Right atrium auricular region (tissue), 2 donors: Measurements from ENCODE around the gene SDF2. TPM values are rescaled to one million over a fixed set of nuclear protein-coding genes. Genes with fewer than 3 reads are reported as not detected.
"Not testable (repeated sequence)": the region's sequence is repeated elsewhere in the genome, so short reads cannot be mapped to it uniquely, and the experiment has no call there.

ENCODE experiments used
- DNase-seq: peaks from one replicate; pipeline ENCODE4 v3.0.0-alpha.2; 2019; ENCODE audit warnings: low spot score
- H3K27ac ChIP-seq, 2 donors: fragments of 200-600 bp; sonication (generic); 1 replicate in 1 of 2; 2 replicates in 1 of 2; pipeline ENCODE4 v1.5.1; 2016 to 2019
- H3K27me3 ChIP-seq, 2 donors: fragments of 200-600 bp; sonication (generic); one replicate each; pipeline versions ENCODE4 v1.5.1 to v1.6.0; 2017 to 2019
- H3K36me3 ChIP-seq: fragments of 200-600 bp; sonication (generic); one replicate; pipeline ENCODE4 v1.5.1; 2016
- H3K4me1 ChIP-seq, 2 donors: fragments of 200-600 bp; sonication (generic); one replicate each; pipeline versions ENCODE4 v1.5.1 to v1.6.0; 2017 to 2019
- H3K4me3 ChIP-seq, 2 donors: fragments of 200-600 bp; sonication (generic); 1 replicate in 1 of 2; 2 replicates in 1 of 2; pipeline ENCODE4 v1.5.1; 2017 to 2019; ENCODE audit warnings: mild to moderate bottlenecking in 1 of 2, moderate library complexity in 1 of 2
- H3K9me3 ChIP-seq, 2 donors: fragments of 200-600 bp; sonication (generic); one replicate each; pipeline ENCODE4 v1.5.1; 2019
- total RNA-seq, 2 donors: library from RNA; depleted of rRNA; stranded (reverse); fragments of >200 nt; gene quantifications; one replicate each; pipeline ENCODE4 v1.1.0, GENCODE V29; 2016
- TF ChIP-seq, protein P1 (sequence below), 2 donors: fragments of 200-600 bp; sonication (generic); IDR thresholded peaks; one replicate each; pipeline ENCODE4 v1.5.1; 2019; ENCODE audit warnings: antibody characterized with exemption in 2 of 2

SDF2 gene
- total RNA-seq, 2 donors from 2014 or later = 23.0 to 32.5 TPM

DNA sequence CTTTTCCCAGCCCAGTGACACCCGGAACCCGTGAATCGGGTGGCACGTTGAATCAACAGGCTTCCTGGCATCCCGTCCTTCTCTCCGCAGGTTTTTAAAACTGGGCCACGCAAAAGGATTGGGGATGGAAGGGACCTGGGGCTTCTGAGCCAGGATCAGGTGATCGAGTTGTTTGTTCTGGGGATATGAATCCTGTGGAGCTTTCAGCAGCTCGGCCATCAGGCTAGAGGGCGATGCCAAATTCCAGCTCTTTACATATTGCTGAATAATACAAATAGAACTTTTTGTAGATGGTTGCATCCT lies 772 bp upstream of the SDF2 start:
- no peaks in the 10 kb centered on the region for H3K27me3 ChIP-seq
- H3K4me1 ChIP-seq = peaks cover 0 to 34% of the 10 kb centered on the region in 2 donors
- H3K9me3 ChIP-seq = no peaks in the 10 kb centered on the region
- peak overlapping the region; percentile 94 to 98 for H3K27ac ChIP-seq
- peak overlapping the region; percentile 88 to 91 for H3K4me3 ChIP-seq
- TF ChIP-seq, protein P1, sequence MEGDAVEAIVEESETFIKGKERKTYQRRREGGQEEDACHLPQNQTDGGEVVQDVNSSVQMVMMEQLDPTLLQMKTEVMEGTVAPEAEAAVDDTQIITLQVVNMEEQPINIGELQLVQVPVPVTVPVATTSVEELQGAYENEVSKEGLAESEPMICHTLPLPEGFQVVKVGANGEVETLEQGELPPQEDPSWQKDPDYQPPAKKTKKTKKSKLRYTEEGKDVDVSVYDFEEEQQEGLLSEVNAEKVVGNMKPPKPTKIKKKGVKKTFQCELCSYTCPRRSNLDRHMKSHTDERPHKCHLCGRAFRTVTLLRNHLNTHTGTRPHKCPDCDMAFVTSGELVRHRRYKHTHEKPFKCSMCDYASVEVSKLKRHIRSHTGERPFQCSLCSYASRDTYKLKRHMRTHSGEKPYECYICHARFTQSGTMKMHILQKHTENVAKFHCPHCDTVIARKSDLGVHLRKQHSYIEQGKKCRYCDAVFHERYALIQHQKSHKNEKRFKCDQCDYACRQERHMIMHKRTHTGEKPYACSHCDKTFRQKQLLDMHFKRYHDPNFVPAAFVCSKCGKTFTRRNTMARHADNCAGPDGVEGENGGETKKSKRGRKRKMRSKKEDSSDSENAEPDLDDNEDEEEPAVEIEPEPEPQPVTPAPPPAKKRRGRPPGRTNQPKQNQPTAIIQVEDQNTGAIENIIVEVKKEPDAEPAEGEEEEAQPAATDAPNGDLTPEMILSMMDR (IDR thresholded peaks at IDR 0.05) = no peak
- peaks cover 20% of the 10 kb centered on the region for H3K36me3 ChIP-seq
- no peak for DNase-seq

DNA sequence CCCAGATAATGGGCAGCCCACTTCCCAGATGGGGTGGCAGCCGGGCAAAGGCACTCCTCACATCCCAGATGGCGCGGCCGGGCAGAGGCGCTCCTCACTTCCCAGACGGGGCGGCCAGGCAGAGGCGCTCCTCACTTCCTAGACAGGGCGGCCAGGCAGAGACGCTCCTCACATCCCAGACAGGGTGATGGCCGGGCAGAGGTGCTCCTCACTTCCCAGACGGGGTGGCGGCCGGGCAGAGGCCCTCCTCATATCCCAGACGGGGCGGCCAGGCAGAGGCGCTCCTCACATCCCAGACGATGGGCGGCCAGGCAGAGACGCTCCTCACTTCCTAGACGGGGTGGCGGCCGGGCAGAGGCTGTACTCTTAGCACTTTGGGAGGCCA lies 2.2 kb downstream of the SDF2 start:
- not testable (repeated sequence) for H3K27ac ChIP-seq, H3K27me3 ChIP-seq, DNase-seq, H3K4me3 ChIP-seq, H3K9me3 ChIP-seq
- peaks cover 0 to 32% of the 10 kb centered on the region in 2 donors for H3K4me1 ChIP-seq
- H3K36me3 ChIP-seq = peaks cover 20% of the 10 kb centered on the region

DNA sequence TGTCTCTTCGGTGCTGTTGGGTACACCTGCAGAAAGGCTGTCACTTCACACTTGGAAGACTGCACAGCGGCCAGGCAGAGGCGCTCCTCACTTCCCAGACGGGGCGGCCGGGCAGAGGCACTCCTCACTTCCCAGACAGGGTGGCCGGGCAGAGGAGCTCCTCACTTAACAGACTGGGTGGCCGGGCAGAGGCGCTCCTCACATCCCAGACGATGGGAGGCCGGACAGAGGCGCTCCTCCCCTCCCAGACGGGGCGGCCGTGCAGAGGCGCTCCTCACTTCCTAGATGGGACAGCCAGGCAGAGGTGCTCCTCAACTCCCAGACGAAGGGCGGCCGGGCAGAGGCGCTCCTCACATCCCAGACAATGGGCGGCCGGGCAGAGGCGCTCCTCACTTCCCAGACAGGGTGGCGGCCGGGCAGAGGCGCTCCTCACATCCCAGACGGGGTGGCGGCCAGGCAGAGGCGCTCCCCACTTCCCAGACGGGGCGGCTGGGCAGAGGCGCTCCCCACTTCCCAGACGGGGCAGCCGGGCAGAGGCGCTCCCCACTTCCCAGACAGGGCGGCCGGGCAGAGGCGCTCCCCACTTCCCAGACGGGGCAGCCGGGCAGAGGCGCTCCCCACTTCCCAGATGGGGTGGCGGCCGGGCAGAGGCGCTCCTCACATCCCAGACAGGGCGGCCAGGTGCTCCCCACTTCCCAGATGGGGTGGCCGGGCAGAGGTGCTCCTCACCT lies 2.8 kb downstream of the SDF2 start:
- peaks cover 0 to 27% of the 10 kb centered on the region in 2 donors for H3K4me1 ChIP-seq
- H3K36me3 ChIP-seq = peaks cover 20% of the 10 kb centered on the region
- H3K9me3 ChIP-seq, H3K4me3 ChIP-seq, DNase-seq, H3K27me3 ChIP-seq, H3K27ac ChIP-seq: not testable (repeated sequence)

DNA sequence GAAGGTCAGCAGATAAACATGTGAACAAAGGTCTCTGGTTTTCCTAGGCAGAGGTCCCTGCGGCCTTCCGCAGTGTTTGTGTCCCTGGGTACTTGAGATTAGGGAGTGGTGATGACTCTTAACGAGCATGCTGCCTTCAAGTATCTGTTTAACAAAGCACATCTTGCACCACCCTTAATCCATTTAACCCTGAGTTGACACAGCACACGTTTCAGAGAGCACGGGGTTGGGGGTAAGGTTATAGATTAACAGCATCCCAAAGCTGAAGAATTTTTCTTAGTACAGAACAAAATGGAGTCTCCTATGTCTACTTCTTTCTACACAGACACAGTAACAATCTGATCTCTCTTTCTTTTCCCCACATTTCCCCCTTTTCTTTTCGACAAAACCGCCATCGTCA lies 3.4 kb downstream of the SDF2 start:
- not testable (repeated sequence) for H3K27ac ChIP-seq, H3K4me3 ChIP-seq, H3K27me3 ChIP-seq, DNase-seq, H3K9me3 ChIP-seq
- Histone ChIP-seq H3K4me1 (peaks cover 0 to 22% of the 10 kb centered on the region in 2 donors), H3K36me3 (peaks cover 20% of the 10 kb centered on the region)

DNA sequence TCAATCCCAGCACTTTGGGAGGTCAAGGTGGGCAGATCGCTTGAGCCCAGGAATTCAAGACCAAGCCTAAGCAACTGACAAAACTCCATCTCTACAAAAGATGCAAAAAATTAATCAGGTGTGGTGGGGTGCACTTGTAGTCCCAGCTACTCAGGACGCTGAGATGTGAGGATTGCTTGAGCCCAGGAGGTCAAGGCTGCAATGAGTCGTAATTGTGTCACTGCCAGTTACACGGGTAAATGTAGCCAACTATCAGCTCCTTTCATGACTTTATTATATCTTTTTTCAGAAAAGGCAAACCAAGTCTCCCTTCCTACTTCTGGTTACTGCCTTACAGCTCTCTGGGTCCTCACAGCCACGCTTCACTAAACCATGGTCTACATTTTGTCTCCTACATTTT lies 4.0 kb downstream of the SDF2 start:
- Histone ChIP-seq H3K9me3 (no peaks in the 10 kb centered on the region), H3K27me3 (no peaks in the 10 kb centered on the region), H3K27ac (no peak overlapping the region), H3K4me3 (no peak overlapping the region), H3K36me3 (peaks cover 20% of the 10 kb centered on the region), H3K4me1 (peaks cover 0 to 16% of the 10 kb centered on the region in 2 donors)
- TF ChIP-seq, protein P1 (IDR thresholded peaks at IDR 0.05) = no peak
- DNase-seq = no peak

DNA sequence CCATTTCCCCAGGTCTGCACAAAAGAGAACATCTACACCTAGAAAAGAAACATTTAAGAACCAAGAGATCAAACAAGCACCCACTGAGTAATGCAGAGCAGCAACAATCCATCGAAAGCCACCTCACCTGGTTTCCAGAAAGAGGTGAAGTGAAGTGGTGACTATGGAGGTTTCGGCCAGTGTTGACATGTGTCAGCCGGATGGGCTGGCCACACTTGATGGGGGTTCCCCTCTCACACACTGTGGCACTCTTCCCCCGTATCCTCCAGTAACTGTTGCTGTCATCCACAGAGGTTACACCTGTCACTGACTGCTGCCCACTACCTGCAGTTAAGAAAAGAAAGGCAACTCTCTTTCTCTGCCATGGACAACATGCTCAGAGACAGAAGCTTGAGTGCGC lies 6.5 kb downstream of the SDF2 start:
- Histone ChIP-seq H3K36me3 (peaks cover 40% of the 10 kb centered on the region), H3K9me3 (no peaks in the 10 kb centered on the region), H3K4me3 (no peak overlapping the region), H3K27ac (no peak overlapping the region), H3K4me1 (peaks cover 0 to 2% of the 10 kb centered on the region in 2 donors), H3K27me3 (no peaks in the 10 kb centered on the region)
- TF ChIP-seq, protein P1 (IDR thresholded peaks at IDR 0.05) = no peak
- no peak for DNase-seq

DNA sequence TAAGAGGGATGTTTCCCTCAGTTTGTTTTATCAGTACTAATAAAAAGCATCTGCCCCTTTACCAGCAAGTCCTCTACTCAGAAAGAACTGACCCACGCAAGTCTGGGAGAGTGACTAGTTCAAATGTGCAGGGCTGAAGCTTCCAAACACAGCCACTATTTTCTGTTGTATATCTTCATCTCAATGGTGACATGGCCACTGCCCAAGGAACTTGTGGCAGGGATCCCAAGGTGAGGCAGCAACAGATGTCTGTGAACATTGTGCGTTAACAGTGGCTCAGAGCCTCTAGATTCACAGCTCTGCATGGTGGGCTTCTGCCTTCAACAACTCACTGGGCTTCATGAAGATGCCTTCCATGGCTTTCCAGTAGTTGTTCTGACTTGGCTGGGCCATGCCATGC lies 13.0 kb downstream of the SDF2 start:
- no peak for DNase-seq
- no peak overlapping the region for H3K4me3 ChIP-seq
- no peaks in the 10 kb centered on the region for H3K9me3 ChIP-seq
- TF ChIP-seq, protein P1 (IDR thresholded peaks at IDR 0.05) = no peak
- H3K27ac ChIP-seq = peak overlapping the region in 1 of 2 donors; percentile 28
- H3K4me1 ChIP-seq = peaks cover 0 to 32% of the 10 kb centered on the region in 2 donors
- H3K27me3 ChIP-seq = no peaks in the 10 kb centered on the region
- peaks cover 27% of the 10 kb centered on the region for H3K36me3 ChIP-seq
